ENCODE data around the gene NCAM2.

GRCh38 chr21:21297211-21297610 lies 299.0 kb downstream of the NCAM2 start:
- TF ChIP-seq CTCF (IDR thresholded peaks at IDR 0.05) (no peak), POLR2A (IDR thresholded peaks at IDR 0.05) (no peak)

Measured in ovary (tissue), 3 donors.